B cell (primary cell): ENCODE results near the gene TMEM132D. TPM values are rescaled to one million over a fixed set of nuclear protein-coding genes. Genes with fewer than 3 reads are reported as not detected.

ENCODE experiments used
- ATAC-seq: fragments of 200-7000 bp; cut with Tn5 transposase; one replicate; pipeline ENCODE4 v1.10.0; 2021; ENCODE audit warnings: low read depth, mild to moderate bottlenecking, moderate number of reproducible peaks, moderate library complexity
- CTCF ChIA-PET: fragments of 350-600 bp; sonication (Branson Sonifier 250); formaldehyde crosslinking; loops from one replicate; lab custom pipeline; 2021; ENCODE audit warnings: antibody characterized with exemption, inconsistent platforms; lab: Charles Lee
- POLR2A ChIA-PET: fragments of 350-600 bp; sonication (Branson Sonifier 250); formaldehyde crosslinking; loops from one replicate; lab custom pipeline; 2021; ENCODE audit warnings: antibody characterized with exemption; lab: Charles Lee
- DNase-seq: peaks from one replicate; pipeline ENCODE4 v3.0.0; 2013
- H2AFZ ChIP-seq: 2 replicates; pipeline ENCODE4 v1.6.1; 2012; ENCODE audit warnings: mild to moderate bottlenecking, low read depth, low read length; ENCODE audit not compliant: insufficient read depth, poor library complexity, severe bottlenecking
- H3K27ac ChIP-seq, 2 donors: 1 replicate in 1 of 2; 2 replicates in 1 of 2; pipeline ENCODE4 v1.5.1; 2012 to 2013; ENCODE audit warnings: low read length in 2 of 2, mild to moderate bottlenecking in 2 of 2, moderate library complexity in 1 of 2
- H3K27me3 ChIP-seq, 4 experiments: fragments of 200-600 bp in 1 of 4; sonication (generic) in 1 of 4; replicated peaks in 1 of 4; 1 replicate in 2 of 4; 2 replicates in 2 of 4; pipeline versions ENCODE4 v1.6.1 to v1.7.0; 2013 to 2016; ENCODE audit warnings: low read length in 3 of 4, mild to moderate bottlenecking in 2 of 4, mixed read lengths in 1 of 4, moderate library complexity in 1 of 4; ENCODE audit not compliant: insufficient read depth in 4 of 4, control insufficient read depth in 3 of 4; ENCODE audit errors: control extremely low read depth in 1 of 4
- H3K36me3 ChIP-seq, 2 experiments: replicated peaks in 1 of 2; 1 replicate in 1 of 2; 2 replicates in 1 of 2; pipeline versions ENCODE4 v1.6.1 to v1.7.1; 2013; ENCODE audit warnings: low read length in 1 of 2; ENCODE audit not compliant: insufficient read depth in 2 of 2, control insufficient read depth in 1 of 2; ENCODE audit errors: control extremely low read depth in 1 of 2, extremely low read depth in 1 of 2
- H3K4me1 ChIP-seq, 2 donors: fragments of 200-600 bp in 1 of 2; sonication (generic) in 1 of 2; 1 replicate in 1 of 2; 2 replicates in 1 of 2; pipeline versions ENCODE4 v1.5.1 to v1.6.1; 2013 to 2017; ENCODE audit warnings: low read length in 2 of 2; ENCODE audit not compliant: control insufficient read depth in 2 of 2, insufficient read depth in 2 of 2
- H3K4me2 ChIP-seq: replicated peaks from 2 replicates; pipeline ENCODE3; 2012; ENCODE audit warnings: mild to moderate bottlenecking, low read depth, low read length; ENCODE audit not compliant: poor library complexity, severe bottlenecking
- H3K4me3 ChIP-seq, 5 experiments: fragments of 200-600 bp in 1 of 5; sonication (generic) in 1 of 5; 1 replicate in 3 of 5; 2 replicates in 2 of 5; pipeline versions ENCODE4 v1.5.1 to v1.7.0; 2011 to 2016; ENCODE audit warnings: low read length in 4 of 5, mild to moderate bottlenecking in 4 of 5, low read depth in 2 of 5, control low read depth in 1 of 5, moderate library complexity in 1 of 5; ENCODE audit not compliant: insufficient read depth in 1 of 5; ENCODE audit errors: control extremely low read depth in 1 of 5, extremely low read depth in 1 of 5
- H3K79me2 ChIP-seq: fragments of 200-600 bp; sonication (generic); one replicate; pipeline ENCODE4 v1.6.0; 2016; ENCODE audit warnings: low read length; ENCODE audit not compliant: control insufficient read depth, insufficient read depth
- H3K9ac ChIP-seq: fragments of 200-600 bp; sonication (generic); 2 replicates; pipeline ENCODE4 v1.6.1; 2017; ENCODE audit warnings: mild to moderate bottlenecking, low read length, moderate library complexity
- H3K9me3 ChIP-seq, 3 donors: one replicate each; pipeline versions ENCODE4 v1.6.1 to v1.7.1; 2013; ENCODE audit warnings: low read length in 2 of 3; ENCODE audit not compliant: control insufficient read depth in 2 of 3, insufficient read depth in 1 of 3; ENCODE audit errors: control extremely low read depth in 1 of 3
- H4K20me1 ChIP-seq: 2 replicates; pipeline ENCODE4 v1.6.0; 2012; ENCODE audit warnings: mild to moderate bottlenecking, low read length; ENCODE audit not compliant: insufficient read depth, control insufficient read depth, poor library complexity, severe bottlenecking
- H3K27ac Mint-ChIP-seq: one replicate; pipeline ENCODE4 v1.8.0; 2021; ENCODE audit warnings: mixed read lengths
- H3K27me3 Mint-ChIP-seq: one replicate; pipeline ENCODE4 v1.8.0; 2021; ENCODE audit warnings: mixed read lengths
- H3K4me1 Mint-ChIP-seq: one replicate; pipeline ENCODE4 v1.8.0; 2021; ENCODE audit warnings: mixed read lengths
- H3K4me3 Mint-ChIP-seq: one replicate; pipeline ENCODE4 v1.8.0; 2021; ENCODE audit warnings: mixed read lengths
- H3K9me3 Mint-ChIP-seq: one replicate; pipeline ENCODE4 v1.8.0; 2022; ENCODE audit warnings: mixed read lengths; ENCODE audit not compliant: insufficient read depth
- EZH2 ChIP-seq: IDR thresholded peaks from 2 replicates; pipeline ENCODE4 v1.6.1; 2012; ENCODE audit warnings: borderline replicate concordance, low read depth, mild to moderate bottlenecking, moderate library complexity, low read length; ENCODE audit not compliant: insufficient read depth, poor library complexity, severe bottlenecking
- WGBS: methylation state at CpG from one replicate; pipeline ENCODE4 v1.1.5; 2013; ENCODE audit warnings: missing lambda C conversion rate; ENCODE audit not compliant: insufficient coverage; 5-methylcytosine and 5-hydroxymethylcytosine counted together
- intact Hi-C: fragments of 100-400 bp; cut with micrococcal nuclease; formaldehyde crosslinking; loops from one replicate; pipeline ENCODE4 v1.10.0; 2022
- polyA plus RNA-seq: library from polyadenylated mRNA; depleted of rRNA; stranded (reverse); fragments of >200 nt; gene quantifications from 2 replicates; pipeline ENCODE4 v1.2.3, GENCODE V29; 2012
- total RNA-seq, 2 donors: library from RNA; stranded (reverse); fragments of 120-200 nt in 1 of 2; gene quantifications; 1 replicate in 1 of 2; 2 replicates in 1 of 2; pipeline versions ENCODE4 v1.2.3 to v1.2.4, GENCODE V29; 2013 to 2022
- TF ChIP-seq, protein P1 (sequence below): fragments of 200-600 bp; IDR thresholded peaks from one replicate; pipeline ENCODE4 v1.8.0; 2022; ENCODE audit warnings: antibody characterized with exemption, mild to moderate bottlenecking

TMEM132D gene
- total and polyA plus RNA-seq, 2 donors (not counting 1 experiment from before 2014, with no cell fraction given) = not detected

DNA sequence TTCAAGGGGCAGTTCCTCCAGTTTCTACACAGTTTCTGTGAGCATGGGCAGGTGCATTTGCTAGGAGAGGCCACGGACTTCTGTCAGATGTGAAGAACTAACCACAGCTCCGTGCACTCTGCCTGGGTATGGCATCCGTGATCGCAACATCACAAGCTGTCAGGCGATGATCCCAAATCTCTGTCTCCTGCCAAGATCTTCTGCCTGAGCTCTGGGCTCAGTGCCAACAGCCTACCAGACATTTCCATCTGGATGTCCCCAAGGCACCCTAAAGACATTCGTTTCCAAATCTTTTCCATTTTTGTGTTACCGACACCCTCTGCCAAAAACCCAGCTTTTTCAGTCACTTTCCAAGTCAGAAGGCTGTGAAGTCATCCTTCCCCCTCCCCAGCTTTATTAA, 758.4 kb downstream of the TMEM132D start:
- TF ChIP-seq, protein P1, sequence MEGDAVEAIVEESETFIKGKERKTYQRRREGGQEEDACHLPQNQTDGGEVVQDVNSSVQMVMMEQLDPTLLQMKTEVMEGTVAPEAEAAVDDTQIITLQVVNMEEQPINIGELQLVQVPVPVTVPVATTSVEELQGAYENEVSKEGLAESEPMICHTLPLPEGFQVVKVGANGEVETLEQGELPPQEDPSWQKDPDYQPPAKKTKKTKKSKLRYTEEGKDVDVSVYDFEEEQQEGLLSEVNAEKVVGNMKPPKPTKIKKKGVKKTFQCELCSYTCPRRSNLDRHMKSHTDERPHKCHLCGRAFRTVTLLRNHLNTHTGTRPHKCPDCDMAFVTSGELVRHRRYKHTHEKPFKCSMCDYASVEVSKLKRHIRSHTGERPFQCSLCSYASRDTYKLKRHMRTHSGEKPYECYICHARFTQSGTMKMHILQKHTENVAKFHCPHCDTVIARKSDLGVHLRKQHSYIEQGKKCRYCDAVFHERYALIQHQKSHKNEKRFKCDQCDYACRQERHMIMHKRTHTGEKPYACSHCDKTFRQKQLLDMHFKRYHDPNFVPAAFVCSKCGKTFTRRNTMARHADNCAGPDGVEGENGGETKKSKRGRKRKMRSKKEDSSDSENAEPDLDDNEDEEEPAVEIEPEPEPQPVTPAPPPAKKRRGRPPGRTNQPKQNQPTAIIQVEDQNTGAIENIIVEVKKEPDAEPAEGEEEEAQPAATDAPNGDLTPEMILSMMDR = no peak
- TF ChIP-seq EZH2 = no peak
- 81% methylated on average over 6 of the region's 7 CpGs for WGBS
- no peaks in the 10 kb centered on the region for H3K79me2 ChIP-seq
- DNase-seq (no peak), ATAC-seq (no peak)
- H3K9me3 Mint-ChIP-seq = no peaks in the 10 kb centered on the region
- no peaks in the 10 kb centered on the region for H3K4me1 ChIP-seq
- H3K9me3 ChIP-seq = no peaks in the 10 kb centered on the region
- no peak overlapping the region for H3K4me3 Mint-ChIP-seq
- H3K27ac ChIP-seq = no peak overlapping the region
- ChIA-PET POLR2A (no interaction called here), CTCF (no interaction called here)
- no peaks in the 10 kb centered on the region for H3K36me3 ChIP-seq
- H3K4me3 ChIP-seq = no peak overlapping the region
- no peaks in the 10 kb centered on the region for H3K27me3 Mint-ChIP-seq
- no peak overlapping the region for H3K27ac Mint-ChIP-seq
- no peak overlapping the region for H2AFZ ChIP-seq
- intact Hi-C loops = no loop called here
- no peaks in the 10 kb centered on the region for H4K20me1 ChIP-seq
- H3K4me2 ChIP-seq = no peak overlapping the region
- no peak overlapping the region for H3K9ac ChIP-seq
- no peaks in the 10 kb centered on the region for H3K27me3 ChIP-seq
- H3K4me1 Mint-ChIP-seq = no peaks in the 10 kb centered on the region

DNA sequence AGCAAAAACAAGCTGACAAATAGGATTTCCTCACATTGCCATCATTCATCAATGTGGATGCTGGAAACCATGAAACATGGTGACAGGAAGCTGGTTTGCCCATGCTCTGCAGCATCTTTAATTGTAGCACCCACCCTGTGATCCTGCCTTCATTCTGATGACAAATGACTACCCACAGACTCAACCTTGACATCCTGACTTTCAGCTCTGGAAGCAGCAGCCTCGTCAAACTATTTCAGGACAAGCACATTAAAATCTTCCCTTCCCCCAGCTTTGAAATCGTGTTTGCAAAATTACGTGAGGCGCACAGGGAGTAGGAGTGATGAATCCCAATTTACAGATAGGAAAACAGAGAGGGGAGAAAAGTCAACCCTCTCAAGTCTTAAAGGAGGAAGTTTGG, 765.0 kb downstream of the TMEM132D start:
- no peak for DNase-seq
- Mint-ChIP-seq H3K4me3 (no peak overlapping the region), H3K27ac (no peak overlapping the region), H3K27me3 (no peaks in the 10 kb centered on the region), H3K4me1 (no peaks in the 10 kb centered on the region), H3K9me3 (no peaks in the 10 kb centered on the region)
- Histone ChIP-seq H3K9ac (no peak overlapping the region), H3K4me3 (no peak overlapping the region), H3K27me3 (no peaks in the 10 kb centered on the region), H3K9me3 (no peaks in the 10 kb centered on the region), H3K79me2 (no peaks in the 10 kb centered on the region), H2AFZ (no peak overlapping the region), H3K4me1 (no peaks in the 10 kb centered on the region), H3K4me2 (no peak overlapping the region), H3K27ac (no peak overlapping the region), H4K20me1 (no peaks in the 10 kb centered on the region), H3K36me3 (no peaks in the 10 kb centered on the region)
- TF ChIP-seq, protein P1 = no peak
- TF ChIP-seq EZH2 = no peak
- no CpG with 5 or more reads among the region's 4 CpGs for WGBS
- POLR2A ChIA-PET = no interaction called here
- intact Hi-C loops = no loop called here
- ATAC-seq = no peak
- CTCF ChIA-PET = no interaction called here
